ENCODE measurements around the gene GLUD1. TPM values are rescaled to one million over a fixed set of nuclear protein-coding genes. Genes with fewer than 3 reads are reported as not detected.
"Not testable (repeated sequence)": the region's sequence is repeated elsewhere in the genome, so short reads cannot be mapped to it uniquely, and the experiment has no call there.

Gene GLUD1
- total RNA-seq = 100 to 1,000 TPM in 1 of 2 experiments, 10 to 100 TPM in 1; 94.2 to 101 TPM

GRCh38 chr10:87094373-87095235 is at the start of gene GLUD1, which contains the start of gene SHLD2:
TSS of gene GLUD1 (minus strand) at chr10:87094843. CDS start at chr10:87094769, 74 bp downstream.
TSS of gene SHLD2 (plus strand) at chr10:87095206. CDS start at chr10:87151355, 56,149 bp downstream.
- no peaks in the 10 kb centered on the region for H3K27me3 Mint-ChIP-seq
- DNase-seq (peak; percentile 92), ATAC-seq (peak; percentile 77)
- ChIA-PET CTCF (interaction anchor here (1.2 to 1.3 kb wide), 2 partner anchors 10 to 128 kb away, joined by 3 read pairs; no protein-coding TSS in a partner anchor), POLR2A (interaction anchor here (1.0 to 2.7 kb wide), 3 partner anchors 10 to 156 kb away, joined by 3 to 12 read pairs (median 6); no protein-coding TSS in a partner anchor)
- H3K4me1 Mint-ChIP-seq (ENCODE audit: low read depth) = peaks cover 48% of the 10 kb centered on the region
- TF ChIP-seq CTCF (IDR thresholded peaks at IDR 0.05) = no peak
- intact Hi-C loops (cut with micrococcal nuclease) = no loop called here
- peaks cover 40% of the 10 kb centered on the region for H3K36me3 Mint-ChIP-seq (ENCODE audit: low read depth)
- H3K27ac Mint-ChIP-seq = peak within 1 kb of the TSS; percentile 96
- no peaks in the 10 kb centered on the region for H3K9me3 Mint-ChIP-seq
- peak within 1 kb of the TSS; percentile 96 for H3K4me3 Mint-ChIP-seq

GRCh38 chr10:87143109-87143418 is 48.4 kb upstream of the GLUD1 start:
- H3K27ac Mint-ChIP-seq; CTCF ChIA-PET; H3K36me3 Mint-ChIP-seq (ENCODE audit: low read depth); H3K27me3 Mint-ChIP-seq; DNase-seq; intact Hi-C loops (cut with micrococcal nuclease); ATAC-seq; H3K4me3 Mint-ChIP-seq; H3K9me3 Mint-ChIP-seq; H3K4me1 Mint-ChIP-seq (ENCODE audit: low read depth): not testable (repeated sequence)
- POLR2A ChIA-PET = interaction anchor here (1.1 kb wide), 1 partner anchor 172 kb away, joined by 6 read pairs; no protein-coding TSS in a partner anchor

- DNase-seq; ATAC-seq; H3K27ac Mint-ChIP-seq; intact Hi-C loops (cut with micrococcal nuclease); CTCF ChIA-PET; H3K4me3 Mint-ChIP-seq; H3K9me3 Mint-ChIP-seq; H3K4me1 Mint-ChIP-seq (ENCODE audit: low read depth); H3K27me3 Mint-ChIP-seq: not testable (repeated sequence)
- POLR2A ChIA-PET = interaction anchor here (1.1 kb wide), 1 partner anchor 171 kb away, joined by 6 read pairs; no protein-coding TSS in a partner anchor
- H3K36me3 Mint-ChIP-seq (ENCODE audit: low read depth) = peaks cover 15% of the 10 kb centered on the region
These were observed 47.8 kb upstream of the GLUD1 start for GRCh38 chr10:87142230-87143108.

GRCh38 chr10:87137478-87137877 is 42.8 kb upstream of the GLUD1 start:
- H3K27me3 Mint-ChIP-seq; intact Hi-C loops (cut with micrococcal nuclease); H3K4me3 Mint-ChIP-seq: not testable (repeated sequence)

GRCh38 chr10:87134440-87134839 is 39.8 kb upstream of the GLUD1 start:
- H3K4me3 Mint-ChIP-seq; DNase-seq; POLR2A ChIA-PET; CTCF ChIA-PET; H3K27ac Mint-ChIP-seq; ATAC-seq; intact Hi-C loops (cut with micrococcal nuclease); H3K4me1 Mint-ChIP-seq (ENCODE audit: low read depth); H3K27me3 Mint-ChIP-seq; H3K9me3 Mint-ChIP-seq: not testable (repeated sequence)
- peaks cover 41% of the 10 kb centered on the region for H3K36me3 Mint-ChIP-seq (ENCODE audit: low read depth)

More at GRCh38 chr10:87137478-87137877, 42.8 kb upstream of the GLUD1 start:
- POLR2A ChIA-PET; ATAC-seq; DNase-seq; H3K4me1 Mint-ChIP-seq (ENCODE audit: low read depth); H3K27ac Mint-ChIP-seq; CTCF ChIA-PET: not testable (repeated sequence)
- Mint-ChIP-seq H3K9me3 (peaks cover 12% of the 10 kb centered on the region), H3K36me3 (ENCODE audit: low read depth) (peaks cover 36% of the 10 kb centered on the region)

- CTCF ChIA-PET; H3K27ac Mint-ChIP-seq; ATAC-seq; H3K4me1 Mint-ChIP-seq (ENCODE audit: low read depth); H3K9me3 Mint-ChIP-seq; H3K27me3 Mint-ChIP-seq; intact Hi-C loops (cut with micrococcal nuclease); DNase-seq; H3K4me3 Mint-ChIP-seq; POLR2A ChIA-PET: not testable (repeated sequence)
- peaks cover 42% of the 10 kb centered on the region for H3K36me3 Mint-ChIP-seq (ENCODE audit: low read depth)
These were observed 39.3 kb upstream of the GLUD1 start for GRCh38 chr10:87133936-87134335.

- H3K4me3 Mint-ChIP-seq; H3K9me3 Mint-ChIP-seq; CTCF ChIA-PET; ATAC-seq; DNase-seq; H3K27me3 Mint-ChIP-seq; H3K27ac Mint-ChIP-seq; intact Hi-C loops (cut with micrococcal nuclease); POLR2A ChIA-PET; H3K4me1 Mint-ChIP-seq (ENCODE audit: low read depth): not testable (repeated sequence)
- peaks cover 33% of the 10 kb centered on the region for H3K36me3 Mint-ChIP-seq (ENCODE audit: low read depth)
These were observed 37.5 kb upstream of the GLUD1 start for GRCh38 chr10:87132176-87132575.

GRCh38 chr10:87127607-87128156 is 33.0 kb upstream of the GLUD1 start:
- H3K4me3 Mint-ChIP-seq; H3K9me3 Mint-ChIP-seq; ATAC-seq; intact Hi-C loops (cut with micrococcal nuclease); DNase-seq; H3K27me3 Mint-ChIP-seq; H3K27ac Mint-ChIP-seq; CTCF ChIA-PET; POLR2A ChIA-PET; H3K4me1 Mint-ChIP-seq (ENCODE audit: low read depth): not testable (repeated sequence)
- peaks cover 13% of the 10 kb centered on the region for H3K36me3 Mint-ChIP-seq (ENCODE audit: low read depth)

GRCh38 chr10:87127048-87127447 is 32.4 kb upstream of the GLUD1 start:
- DNase-seq; ATAC-seq; H3K27me3 Mint-ChIP-seq; H3K27ac Mint-ChIP-seq; H3K4me1 Mint-ChIP-seq (ENCODE audit: low read depth); POLR2A ChIA-PET; H3K4me3 Mint-ChIP-seq; intact Hi-C loops (cut with micrococcal nuclease); CTCF ChIA-PET; H3K9me3 Mint-ChIP-seq: not testable (repeated sequence)
- H3K36me3 Mint-ChIP-seq (ENCODE audit: low read depth) = peaks cover 15% of the 10 kb centered on the region

- CTCF ChIA-PET; H3K4me3 Mint-ChIP-seq; H3K4me1 Mint-ChIP-seq (ENCODE audit: low read depth); DNase-seq; H3K9me3 Mint-ChIP-seq; H3K36me3 Mint-ChIP-seq (ENCODE audit: low read depth); H3K27me3 Mint-ChIP-seq; intact Hi-C loops (cut with micrococcal nuclease); H3K27ac Mint-ChIP-seq; POLR2A ChIA-PET; ATAC-seq: not testable (repeated sequence)
These were observed 28.7 kb upstream of the GLUD1 start for GRCh38 chr10:87123351-87123750.

Measured in activated CD8-positive, alpha-beta T cell treated with anti-CD3 and anti-CD28 coated beads for 36 hours (primary cell).